RPMI8226 (cell line): ENCODE results near the gene CHIC2.
"Not testable (repeated sequence)": the region's sequence is repeated elsewhere in the genome, so short reads cannot be mapped to it uniquely, and the experiment has no call there.

Source experiments
- DNase-seq: peaks from one replicate; pipeline ENCODE4 v3.0.0-alpha.2; 2015

CHIC2 gene

GRCh38 chr4:54056360-54056759 is 8.0 kb downstream of the CHIC2 start:
- DNase-seq = no peak

- DNase-seq = no peak
Observed at GRCh38 chr4:54055494-54055893, 8.9 kb downstream of the CHIC2 start.

GRCh38 chr4:54054501-54054900 is 9.9 kb downstream of the CHIC2 start:
- DNase-seq = no peak

GRCh38 chr4:54053322-54053721 is 11.1 kb downstream of the CHIC2 start:
- not testable (repeated sequence) for DNase-seq

- DNase-seq = no peak
Observed at GRCh38 chr4:54050214-54050904, 14.0 kb downstream of the CHIC2 start.

GRCh38 chr4:54043630-54044029 is 20.8 kb downstream of the CHIC2 start:
- not testable (repeated sequence) for DNase-seq

- no peak for DNase-seq
Observed at GRCh38 chr4:54041933-54042332, 22.5 kb downstream of the CHIC2 start.

GRCh38 chr4:54041100-54041499 is 23.3 kb downstream of the CHIC2 start:
- DNase-seq = no peak

- no peak for DNase-seq
Observed at GRCh38 chr4:54038056-54038455, 26.3 kb downstream of the CHIC2 start.

GRCh38 chr4:54036184-54036583 is 28.2 kb downstream of the CHIC2 start:
- DNase-seq = no peak

GRCh38 chr4:54032558-54033135 is 31.8 kb downstream of the CHIC2 start:
- no peak for DNase-seq

- DNase-seq = no peak
Observed at GRCh38 chr4:54027311-54027710, 37.1 kb downstream of the CHIC2 start.

GRCh38 chr4:54025582-54025981 is 38.8 kb downstream of the CHIC2 start:
- no peak for DNase-seq

- DNase-seq = not testable (repeated sequence)
Observed at GRCh38 chr4:54023019-54023418, 41.4 kb downstream of the CHIC2 start.

- DNase-seq = no peak
Observed at GRCh38 chr4:54017974-54018373, 46.4 kb downstream of the CHIC2 start.

GRCh38 chr4:54017308-54017707 is 47.1 kb downstream of the CHIC2 start:
- no peak for DNase-seq

- no peak for DNase-seq
Observed at GRCh38 chr4:54016504-54016903, 47.9 kb downstream of the CHIC2 start.

- DNase-seq = no peak
Observed at GRCh38 chr4:54015423-54016030, 48.9 kb downstream of the CHIC2 start.

GRCh38 chr4:54014666-54015160 is 49.7 kb downstream of the CHIC2 start:
- DNase-seq = no peak

- no peak for DNase-seq
Observed at GRCh38 chr4:54011201-54011600, 53.2 kb downstream of the CHIC2 start.

- no peak for DNase-seq
Observed at GRCh38 chr4:54006755-54007154, 57.6 kb downstream of the CHIC2 start.

- DNase-seq = no peak
Observed at GRCh38 chr4:54005475-54005874, 58.9 kb downstream of the CHIC2 start.

GRCh38 chr4:54004463-54004862 is 59.9 kb downstream of the CHIC2 start:
- no peak for DNase-seq

- no peak for DNase-seq
Observed at GRCh38 chr4:54001668-54002365, 62.6 kb downstream of the CHIC2 start.
